NT2/D1 (cell line): ENCODE measurements around the gene IFIT1B.

Experiments used
- DNase-seq: peaks from one replicate; pipeline ENCODE4 v3.0.0-alpha.2; 2011; ENCODE audit warnings: low read depth, low spot score
- H3K27me3 ChIP-seq: 2 replicates; pipeline ENCODE4 v1.6.0; 2011; ENCODE audit warnings: mild to moderate bottlenecking; ENCODE audit not compliant: insufficient read length, insufficient read depth
- H3K36me3 ChIP-seq: 2 replicates; pipeline ENCODE4 v1.6.1; 2011; ENCODE audit warnings: mild to moderate bottlenecking, low read length, mixed read lengths; ENCODE audit not compliant: insufficient read depth, insufficient read length
- H3K4me1 ChIP-seq: 2 replicates; pipeline ENCODE4 v1.5.1; 2011; ENCODE audit not compliant: insufficient read depth, insufficient read length
- H3K4me3 ChIP-seq: 2 replicates; pipeline ENCODE4 v1.5.1; 2011; ENCODE audit warnings: low read depth; ENCODE audit not compliant: insufficient read length
- H3K9ac ChIP-seq: 2 replicates; pipeline ENCODE4 v1.6.0; 2011; ENCODE audit warnings: low read depth; ENCODE audit not compliant: insufficient read length
- H3K9me3 ChIP-seq: 2 replicates; pipeline ENCODE4 v1.5.1; 2011; ENCODE audit warnings: mild to moderate bottlenecking, low read length; ENCODE audit not compliant: insufficient read depth
- SUZ12 ChIP-seq: IDR thresholded peaks from 2 replicates; pipeline ENCODE4 v1.6.1; 2011; ENCODE audit not compliant: insufficient read length, insufficient read depth; ENCODE audit errors: extremely low read depth
- YY1 ChIP-seq: IDR thresholded peaks from 2 replicates; pipeline ENCODE4 v1.6.1; 2011; ENCODE audit not compliant: insufficient read length, insufficient read depth
- ZNF274 ChIP-seq: IDR thresholded peaks from 2 replicates; pipeline ENCODE4 v1.6.1; 2011; ENCODE audit warnings: mild to moderate bottlenecking, low read depth, low read length

Gene IFIT1B

DNA sequence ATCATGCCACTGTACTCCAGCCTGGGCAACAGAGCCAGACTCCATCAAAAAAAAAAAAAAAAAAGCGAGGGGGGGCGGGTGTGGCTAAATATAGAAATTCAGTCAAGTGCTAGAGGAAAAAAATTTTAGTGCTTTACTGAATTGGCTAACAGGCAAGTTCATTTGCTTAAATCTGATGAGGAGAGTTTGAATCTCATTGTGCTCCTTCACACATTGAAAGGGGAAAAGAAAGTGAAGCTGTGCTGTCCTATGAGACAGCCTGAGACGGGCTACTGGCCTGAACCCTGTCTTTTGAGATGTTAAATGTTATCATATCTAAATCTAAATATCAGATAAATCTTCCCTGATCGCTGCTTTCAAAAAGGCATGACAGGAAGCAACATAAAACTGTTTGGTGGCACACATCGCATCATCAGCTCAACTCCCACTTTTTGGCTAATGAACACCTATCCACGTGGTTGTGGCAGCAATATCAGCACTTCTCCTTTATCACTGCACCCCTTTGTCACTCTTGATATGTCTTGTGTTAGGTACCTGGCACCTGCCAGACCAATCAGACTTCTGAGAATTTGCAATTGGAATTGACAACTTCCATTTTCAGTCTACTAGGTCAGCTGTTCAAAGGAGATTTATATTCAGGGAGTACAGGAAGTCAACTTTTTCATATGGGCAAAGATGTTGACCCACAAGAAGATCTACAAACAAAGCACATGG lies 14.0 kb upstream of the IFIT1B start:
- no peak for DNase-seq
- H3K4me3 ChIP-seq: no peak overlapping the region
- no peak overlapping the region for H3K9ac ChIP-seq
- H3K4me1 ChIP-seq: no peaks in the 10 kb centered on the region
- no peaks in the 10 kb centered on the region for H3K9me3 ChIP-seq
- H3K27me3 ChIP-seq: no peaks in the 10 kb centered on the region
- no peak for TF ChIP-seq YY1
- TF ChIP-seq ZNF274: no peak
- TF ChIP-seq SUZ12: no peak
- H3K36me3 ChIP-seq: no peaks in the 10 kb centered on the region

GRCh38 chr10:89364531-89364930 lies 13.3 kb upstream of the IFIT1B start:
- Histone ChIP-seq H3K4me3 (no peak overlapping the region), H3K36me3 (no peaks in the 10 kb centered on the region), H3K27me3 (no peaks in the 10 kb centered on the region), H3K4me1 (no peaks in the 10 kb centered on the region), H3K9ac (no peak overlapping the region), H3K9me3 (no peaks in the 10 kb centered on the region)
- TF ChIP-seq SUZ12: no peak
- TF ChIP-seq YY1: no peak
- TF ChIP-seq ZNF274: no peak
- no peak for DNase-seq

DNA sequence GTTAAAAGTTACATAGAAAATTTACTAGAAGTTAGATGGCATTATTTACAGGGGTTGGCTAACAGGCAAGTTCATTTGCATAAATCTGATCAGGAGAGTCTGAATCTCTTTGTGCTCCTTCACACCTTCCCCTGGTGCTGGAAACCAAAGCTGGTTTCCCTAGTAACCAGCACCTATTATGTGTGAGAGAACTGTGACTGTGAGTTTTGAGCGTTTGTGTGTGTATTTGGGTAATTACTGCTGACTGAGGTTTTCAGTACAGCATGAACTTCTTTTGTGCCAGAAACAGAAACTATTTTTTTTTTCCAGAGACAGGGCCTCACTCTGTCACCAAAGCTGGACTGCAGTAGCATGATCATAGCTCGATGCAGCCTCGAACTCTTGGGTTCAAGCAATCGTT lies 10.3 kb upstream of the IFIT1B start:
- DNase-seq: no peak
- Histone ChIP-seq H3K36me3 (no peaks in the 10 kb centered on the region), H3K9ac (no peak overlapping the region), H3K9me3 (no peaks in the 10 kb centered on the region), H3K27me3 (no peaks in the 10 kb centered on the region), H3K4me1 (no peaks in the 10 kb centered on the region), H3K4me3 (no peak overlapping the region)
- TF ChIP-seq SUZ12: no peak
- no peak for TF ChIP-seq YY1
- no peak for TF ChIP-seq ZNF274

GRCh38 chr10:89368129-89368528 lies 9.7 kb upstream of the IFIT1B start:
- DNase-seq: no peak
- TF ChIP-seq SUZ12: no peak
- no peak for TF ChIP-seq YY1
- TF ChIP-seq ZNF274: no peak
- no peak overlapping the region for H3K4me3 ChIP-seq

GRCh38 chr10:89369156-89370105 lies 8.4 kb upstream of the IFIT1B start:
- H3K9ac ChIP-seq: no peak overlapping the region
- TF ChIP-seq YY1: no peak
- TF ChIP-seq ZNF274: no peak
- TF ChIP-seq SUZ12: no peak
- no peak overlapping the region for H3K4me3 ChIP-seq
- H3K9me3 ChIP-seq: no peaks in the 10 kb centered on the region
- no peaks in the 10 kb centered on the region for H3K4me1 ChIP-seq
- H3K27me3 ChIP-seq: no peaks in the 10 kb centered on the region
- no peaks in the 10 kb centered on the region for H3K36me3 ChIP-seq
- no peak for DNase-seq

More at GRCh38 chr10:89368129-89368528, 9.7 kb upstream of the IFIT1B start:
- H3K4me1 ChIP-seq: no peaks in the 10 kb centered on the region
- H3K9me3 ChIP-seq: no peaks in the 10 kb centered on the region
- H3K9ac ChIP-seq: no peak overlapping the region
- no peaks in the 10 kb centered on the region for H3K36me3 ChIP-seq
- H3K27me3 ChIP-seq: no peaks in the 10 kb centered on the region

GRCh38 chr10:89371079-89371478 lies 6.8 kb upstream of the IFIT1B start:
- H3K9ac ChIP-seq: no peak overlapping the region
- no peak overlapping the region for H3K4me3 ChIP-seq
- no peak for TF ChIP-seq YY1
- no peak for TF ChIP-seq SUZ12
- TF ChIP-seq ZNF274: no peak
- no peaks in the 10 kb centered on the region for H3K27me3 ChIP-seq
- H3K4me1 ChIP-seq: no peaks in the 10 kb centered on the region
- no peak for DNase-seq
- H3K36me3 ChIP-seq: no peaks in the 10 kb centered on the region
- H3K9me3 ChIP-seq: no peaks in the 10 kb centered on the region

- DNase-seq: no peak
- H3K4me1 ChIP-seq: no peaks in the 10 kb centered on the region
- H3K4me3 ChIP-seq: no peak overlapping the region
- H3K9ac ChIP-seq: no peak overlapping the region
- H3K27me3 ChIP-seq: no peaks in the 10 kb centered on the region
- no peaks in the 10 kb centered on the region for H3K36me3 ChIP-seq
- H3K9me3 ChIP-seq: no peaks in the 10 kb centered on the region
- TF ChIP-seq SUZ12 (no peak), YY1 (no peak), ZNF274 (no peak)
Observed at GRCh38 chr10:89371987-89372386, 5.9 kb upstream of the IFIT1B start.
